Fibroblast of lung (primary cell): ENCODE measurements around the gene TAF11L9.

ENCODE experiments used
- EZH2 ChIP-seq: IDR thresholded peaks from 2 replicates; pipeline ENCODE4 v1.5.1; 2012; ENCODE audit warnings: low read length, control low read depth, mild to moderate bottlenecking; ENCODE audit errors: missing control alignments
- TF ChIP-seq, protein P1 (sequence below), 2 donors: IDR thresholded peaks in 1 of 2; conservative IDR thresholded peaks in 1 of 2; 1 replicate in 1 of 2; 2 replicates in 1 of 2; pipeline ENCODE4 v1.5.1; 2011 to 2012; ENCODE audit warnings: low read length in 2 of 2, control low read depth in 1 of 2, inconsistent platforms in 1 of 2, low read depth in 1 of 2, mild to moderate bottlenecking in 1 of 2

DNA sequence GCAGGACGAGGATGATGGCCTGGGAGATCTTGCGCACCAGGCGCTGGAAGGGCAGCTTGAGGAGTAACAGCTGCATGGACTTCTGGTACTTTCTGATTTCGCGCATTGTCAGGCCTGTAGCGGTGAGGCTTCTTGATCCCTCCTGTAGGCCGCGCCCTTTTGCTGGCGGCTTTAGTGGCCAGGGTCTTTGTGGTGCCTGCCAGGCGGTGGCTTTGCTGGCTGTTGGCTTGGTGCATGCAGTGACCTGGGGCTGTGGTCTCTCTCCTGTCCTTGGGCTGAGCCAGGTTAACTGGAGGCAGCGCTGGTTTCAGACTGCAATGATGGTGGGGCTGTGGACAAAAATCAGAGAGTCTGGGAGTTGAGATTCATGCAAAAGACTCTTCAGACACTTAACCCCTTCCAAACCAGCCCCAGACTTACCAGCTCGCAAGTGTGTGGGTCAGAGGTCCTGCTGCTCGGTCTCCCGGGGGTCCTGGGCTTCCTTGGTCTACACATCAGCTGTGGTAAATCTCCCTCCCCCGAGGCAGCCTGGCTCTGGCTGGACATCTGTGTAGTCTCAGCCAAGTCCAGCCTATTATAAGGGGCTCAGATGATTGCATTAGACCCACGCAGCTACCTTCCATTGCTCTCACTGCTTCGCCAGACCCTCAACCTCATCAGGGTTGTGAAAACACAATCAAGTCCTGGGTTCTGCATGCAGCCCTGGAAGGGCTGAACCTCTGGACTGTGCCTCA, 20.8 kb upstream of the TAF11L9 start:
- TF ChIP-seq, protein P1, sequence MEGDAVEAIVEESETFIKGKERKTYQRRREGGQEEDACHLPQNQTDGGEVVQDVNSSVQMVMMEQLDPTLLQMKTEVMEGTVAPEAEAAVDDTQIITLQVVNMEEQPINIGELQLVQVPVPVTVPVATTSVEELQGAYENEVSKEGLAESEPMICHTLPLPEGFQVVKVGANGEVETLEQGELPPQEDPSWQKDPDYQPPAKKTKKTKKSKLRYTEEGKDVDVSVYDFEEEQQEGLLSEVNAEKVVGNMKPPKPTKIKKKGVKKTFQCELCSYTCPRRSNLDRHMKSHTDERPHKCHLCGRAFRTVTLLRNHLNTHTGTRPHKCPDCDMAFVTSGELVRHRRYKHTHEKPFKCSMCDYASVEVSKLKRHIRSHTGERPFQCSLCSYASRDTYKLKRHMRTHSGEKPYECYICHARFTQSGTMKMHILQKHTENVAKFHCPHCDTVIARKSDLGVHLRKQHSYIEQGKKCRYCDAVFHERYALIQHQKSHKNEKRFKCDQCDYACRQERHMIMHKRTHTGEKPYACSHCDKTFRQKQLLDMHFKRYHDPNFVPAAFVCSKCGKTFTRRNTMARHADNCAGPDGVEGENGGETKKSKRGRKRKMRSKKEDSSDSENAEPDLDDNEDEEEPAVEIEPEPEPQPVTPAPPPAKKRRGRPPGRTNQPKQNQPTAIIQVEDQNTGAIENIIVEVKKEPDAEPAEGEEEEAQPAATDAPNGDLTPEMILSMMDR (conservative IDR thresholded peaks at IDR 0.05 in 1 of 2, IDR thresholded peaks at IDR 0.05 in 1 of 2; ENCODE audit: low read depth in 1 of 2, low read length in 2 of 2) = no peak
- no peak for TF ChIP-seq EZH2
